HG03575 (cell line): ENCODE results near the gene RAB11A.

Experiments used
- ATAC-seq: cut with Tn5 transposase; IDR thresholded peaks from one replicate; pipeline ENCODE4 v1.9.1; 2021; ENCODE audit not compliant: unreplicated experiment, insufficient number of reproducible peaks, low FRiP score; ENCODE audit errors: extremely low read depth

Gene RAB11A

DNA sequence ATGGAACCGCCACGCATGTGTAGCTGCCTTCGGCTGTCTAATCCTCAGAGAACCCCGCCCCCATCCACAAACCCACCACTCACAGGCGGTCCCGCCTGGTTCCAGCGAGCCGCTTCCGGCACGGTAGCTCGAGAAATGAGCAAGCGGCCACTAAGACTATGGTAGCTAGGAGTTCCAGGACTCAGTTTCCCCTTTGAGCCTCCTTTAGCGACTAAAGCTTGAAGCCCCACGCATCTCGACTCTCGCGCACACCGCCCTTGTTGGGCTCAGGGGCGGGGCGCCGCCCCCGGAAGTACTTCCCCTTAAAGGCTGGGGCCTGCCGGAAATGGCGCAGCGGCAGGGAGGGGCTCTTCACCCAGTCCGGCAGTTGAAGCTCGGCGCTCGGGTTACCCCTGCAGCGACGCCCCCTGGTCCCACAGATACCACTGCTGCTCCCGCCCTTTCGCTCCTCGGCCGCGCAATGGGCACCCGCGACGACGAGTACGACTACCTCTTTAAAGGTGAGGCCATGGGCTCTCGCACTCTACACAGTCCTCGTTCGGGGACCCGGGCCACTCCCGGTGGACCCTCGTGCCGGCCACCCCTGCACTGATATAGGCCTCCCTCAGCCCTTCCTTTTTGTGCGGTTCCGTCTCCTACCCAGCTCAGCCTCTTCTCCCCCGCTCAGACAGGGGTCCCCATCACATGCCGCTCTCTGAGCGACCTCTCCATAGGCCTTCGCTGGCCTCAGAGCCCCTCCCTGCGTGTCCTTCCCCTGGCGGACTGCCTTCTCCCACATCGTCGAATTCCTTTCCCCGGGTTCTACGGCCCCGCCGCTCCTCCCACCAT is at the start of gene RAB11A:
TSS of gene RAB11A (plus strand) at position 366 of the 828 bp plus-strand sequence. CDS start at position 461, 95 bp downstream.
- ATAC-seq, result peak; percentile 45

DNA sequence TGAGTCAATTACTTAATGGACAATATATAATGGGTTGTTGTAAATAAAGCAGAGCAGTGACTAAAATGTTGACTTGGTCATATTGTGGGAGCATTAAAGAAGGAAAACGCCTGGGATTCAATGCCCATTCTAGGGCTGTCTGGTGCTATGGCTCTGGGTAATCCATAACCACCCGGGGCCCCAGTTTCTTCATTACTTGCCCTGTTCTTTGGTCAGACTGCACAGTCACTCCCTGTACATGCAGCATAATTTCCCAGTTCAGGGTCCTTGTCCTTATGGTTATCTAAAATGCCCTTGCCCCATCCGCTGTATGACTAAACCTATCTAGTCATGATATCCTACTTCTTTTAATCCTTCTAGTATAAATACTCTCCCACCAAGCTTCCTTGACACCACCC is 49.7 kb upstream of the RAB11A start:
- ATAC-seq, result no peak

DNA sequence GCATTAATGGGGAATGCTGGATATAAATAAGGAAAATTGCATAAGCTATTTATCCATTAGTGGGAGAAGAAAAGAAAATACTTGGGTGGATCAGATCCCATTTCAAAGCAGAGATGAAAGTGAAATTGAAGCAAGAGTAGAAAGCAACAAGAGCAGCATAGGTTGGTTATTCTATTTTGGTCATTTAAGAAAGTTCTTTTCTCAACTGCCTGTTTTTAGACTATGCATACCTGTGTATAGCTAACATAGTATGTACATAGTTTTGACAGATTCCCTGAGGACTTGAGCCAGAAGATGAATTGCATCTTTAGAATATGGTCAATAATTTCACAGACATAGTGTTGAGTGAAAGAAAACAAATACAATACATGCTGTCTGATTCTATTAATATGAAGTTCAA is 48.2 kb upstream of the RAB11A start:
- no peak for ATAC-seq

DNA sequence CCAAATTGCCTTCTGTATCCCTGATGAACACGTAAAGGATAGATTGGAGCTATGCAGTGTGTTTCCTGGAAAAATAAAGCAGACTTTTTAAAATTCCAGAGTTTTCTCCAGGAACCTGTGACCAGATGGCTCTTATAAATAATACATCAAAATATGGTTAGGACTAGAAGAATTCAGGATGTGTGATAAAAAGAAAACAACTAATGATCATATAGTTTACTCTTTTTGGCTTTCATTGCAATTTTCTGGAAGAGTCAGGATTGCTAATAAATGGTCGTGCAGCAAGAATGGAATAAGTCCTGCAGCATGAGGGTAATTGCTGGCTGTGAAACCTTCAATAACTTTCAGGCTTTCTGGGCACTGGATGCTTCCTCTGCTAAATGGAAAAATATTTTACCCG is 47.0 kb upstream of the RAB11A start:
- no peak for ATAC-seq

DNA sequence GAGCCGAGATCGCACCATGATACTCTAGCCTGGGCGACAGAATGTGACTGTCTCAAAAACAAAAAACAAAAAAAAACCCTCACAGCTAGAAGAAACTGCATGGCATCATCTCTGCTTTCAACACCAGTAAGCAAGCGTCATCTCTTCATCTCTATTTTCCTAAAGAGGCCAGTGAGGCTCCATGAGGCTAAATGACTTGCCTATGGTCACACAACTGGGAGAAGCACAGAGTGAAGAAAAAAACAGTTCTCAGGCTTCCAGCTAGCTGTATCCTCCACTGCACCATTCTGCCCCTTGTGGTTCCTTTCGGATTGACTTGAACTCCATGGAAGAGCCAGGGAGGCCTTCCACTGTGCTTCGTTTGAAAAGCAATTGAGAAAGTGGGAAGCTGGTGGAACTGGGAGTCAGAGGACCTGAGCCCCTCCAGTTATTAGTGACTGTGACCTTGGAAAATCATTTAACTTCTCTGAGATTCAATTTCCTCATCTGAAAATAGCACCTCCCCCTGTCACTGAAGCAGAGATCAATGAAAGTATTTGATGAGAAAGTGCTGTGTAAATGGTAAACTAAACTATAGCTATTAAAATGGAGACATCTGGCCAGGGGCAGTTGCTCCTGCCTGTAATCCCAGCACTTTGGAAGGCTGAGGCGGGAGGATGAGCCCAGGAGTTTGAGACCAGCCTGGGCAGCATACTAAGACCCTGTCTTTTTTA is 45.1 kb upstream of the RAB11A start:
- no peak for ATAC-seq

DNA sequence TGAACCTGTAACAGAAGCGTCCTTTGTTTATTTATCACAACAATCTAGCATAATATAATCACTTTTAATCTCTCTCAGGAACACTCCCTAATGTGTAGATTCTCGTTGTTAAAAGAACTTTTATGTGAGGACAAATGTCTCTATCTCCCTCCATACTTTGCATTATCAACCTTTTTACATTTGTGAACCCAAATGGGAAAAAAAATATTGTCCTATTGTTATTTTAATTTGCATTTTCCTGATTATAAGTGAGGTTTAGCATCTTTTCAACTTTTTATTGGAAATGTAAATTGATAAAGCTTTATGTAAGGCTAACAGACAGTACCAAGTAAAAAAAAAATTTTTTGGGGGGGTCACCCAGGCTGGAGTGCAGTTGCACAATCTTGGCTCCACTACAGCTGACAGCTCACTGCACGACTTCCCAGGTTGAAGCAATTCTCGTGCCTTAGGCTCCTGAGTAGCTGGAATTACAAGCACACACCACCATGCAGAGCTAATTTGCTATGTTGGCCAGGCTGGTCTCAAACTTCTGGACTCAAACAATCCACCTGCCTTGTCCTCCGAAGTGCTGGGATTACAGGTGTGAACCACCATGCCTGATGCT is 44.2 kb upstream of the RAB11A start:
- no peak for ATAC-seq

DNA sequence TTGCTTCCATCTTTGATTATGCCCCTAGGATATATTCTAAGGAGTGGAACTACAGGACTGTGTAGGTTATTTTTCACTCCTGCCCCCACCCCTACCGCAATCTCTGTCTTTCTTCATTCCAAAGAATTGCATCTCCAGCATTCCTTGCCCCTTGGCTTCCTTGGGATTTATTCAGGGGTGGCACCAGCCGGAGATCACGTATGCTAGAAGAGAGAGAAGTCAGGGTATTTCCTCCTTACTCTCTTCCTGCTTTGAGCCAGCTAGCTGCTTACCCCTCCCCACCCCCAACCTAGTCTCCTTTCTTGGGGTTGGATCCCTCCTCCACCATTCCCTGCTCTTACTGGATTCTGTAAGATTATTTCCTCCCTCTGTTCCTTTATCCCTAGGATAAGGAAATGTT is 42.2 kb upstream of the RAB11A start:
- no peak for ATAC-seq

DNA sequence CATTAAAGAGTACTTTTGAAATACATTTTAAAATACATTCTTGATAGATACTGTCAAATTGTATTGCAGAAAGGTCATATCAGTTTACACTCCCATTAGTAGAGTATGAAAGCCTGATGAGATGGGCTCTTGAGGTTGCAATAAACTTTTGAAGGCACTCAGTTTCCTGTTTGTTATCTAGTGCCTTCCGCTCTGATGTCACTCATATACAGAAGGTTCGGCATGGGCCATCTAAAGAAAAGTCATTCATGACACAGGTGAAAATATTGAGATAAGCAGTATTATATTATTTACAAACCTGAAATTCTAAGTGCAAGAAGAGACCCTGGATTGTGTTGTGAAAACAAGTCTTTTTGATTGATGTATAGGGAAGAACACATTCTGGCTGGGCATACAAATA is 40.7 kb upstream of the RAB11A start:
- ATAC-seq, result no peak

DNA sequence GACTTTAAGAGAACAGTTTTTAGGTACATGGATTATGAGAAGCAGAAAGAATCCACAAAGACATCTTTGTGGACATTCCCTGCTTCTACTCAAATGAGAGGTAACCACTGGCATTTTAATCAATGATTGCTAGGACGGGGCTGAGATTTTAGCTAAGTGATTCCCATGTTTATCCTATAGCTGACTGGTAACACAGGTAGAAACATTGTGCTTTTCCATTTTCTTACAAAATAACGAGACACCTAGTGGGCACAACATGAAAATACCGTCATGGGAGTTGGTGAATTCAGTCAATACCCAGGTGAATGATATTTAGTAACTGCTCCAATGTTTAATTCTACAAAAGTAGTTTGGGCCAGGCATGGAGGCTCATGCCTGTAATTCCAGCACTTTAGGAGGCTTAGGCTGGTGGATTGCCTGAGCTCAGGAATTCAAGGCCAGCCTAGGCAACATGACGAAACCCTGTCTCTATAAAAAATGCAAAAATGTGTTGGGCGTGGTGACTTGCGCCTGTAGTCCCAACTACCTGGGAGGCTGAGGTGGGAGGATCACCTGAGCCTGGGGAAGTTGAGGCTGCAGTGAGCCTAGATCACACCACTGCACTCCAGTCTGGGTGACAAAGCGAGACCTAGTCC is 40.0 kb upstream of the RAB11A start:
- no peak for ATAC-seq

DNA sequence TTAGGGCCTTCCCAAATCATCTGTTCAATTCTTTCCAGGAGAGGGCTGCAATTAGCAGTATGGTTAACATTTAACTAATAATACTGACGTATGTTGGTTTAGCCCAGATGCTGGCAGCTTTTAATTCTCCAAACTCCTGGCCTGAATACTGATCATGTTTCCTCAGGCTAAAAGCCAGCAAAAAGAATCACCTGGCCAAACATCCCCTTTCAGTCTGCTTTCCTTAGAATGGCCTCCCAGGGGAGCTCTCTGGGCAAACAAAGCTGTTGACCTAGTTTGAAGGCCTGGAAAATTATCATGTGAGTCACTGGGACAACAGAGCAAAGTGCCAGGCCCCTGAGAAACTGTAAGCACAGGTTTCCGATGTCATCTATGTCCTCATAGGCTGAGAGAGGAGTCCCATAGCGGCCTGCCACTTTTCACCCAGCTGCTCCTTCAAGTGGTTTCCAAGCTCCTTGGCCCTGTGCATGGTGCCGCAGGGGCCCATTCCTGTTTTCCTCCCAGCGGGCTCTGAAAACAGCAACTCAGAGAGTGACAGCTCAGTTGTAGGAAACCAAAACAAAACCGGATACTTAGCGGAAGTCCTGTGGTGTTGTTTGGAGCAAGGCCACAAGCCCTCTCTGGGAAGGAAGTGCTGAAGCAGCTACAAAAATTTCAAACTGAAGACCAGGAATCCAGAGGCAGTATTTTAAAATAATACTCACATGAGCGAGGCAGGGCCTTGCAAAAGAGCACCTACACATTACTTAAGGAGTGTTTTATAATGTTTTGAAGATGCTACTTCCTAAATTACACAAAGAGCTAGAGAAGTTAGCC is 36.5 kb upstream of the RAB11A start:
- ATAC-seq, result no peak

DNA sequence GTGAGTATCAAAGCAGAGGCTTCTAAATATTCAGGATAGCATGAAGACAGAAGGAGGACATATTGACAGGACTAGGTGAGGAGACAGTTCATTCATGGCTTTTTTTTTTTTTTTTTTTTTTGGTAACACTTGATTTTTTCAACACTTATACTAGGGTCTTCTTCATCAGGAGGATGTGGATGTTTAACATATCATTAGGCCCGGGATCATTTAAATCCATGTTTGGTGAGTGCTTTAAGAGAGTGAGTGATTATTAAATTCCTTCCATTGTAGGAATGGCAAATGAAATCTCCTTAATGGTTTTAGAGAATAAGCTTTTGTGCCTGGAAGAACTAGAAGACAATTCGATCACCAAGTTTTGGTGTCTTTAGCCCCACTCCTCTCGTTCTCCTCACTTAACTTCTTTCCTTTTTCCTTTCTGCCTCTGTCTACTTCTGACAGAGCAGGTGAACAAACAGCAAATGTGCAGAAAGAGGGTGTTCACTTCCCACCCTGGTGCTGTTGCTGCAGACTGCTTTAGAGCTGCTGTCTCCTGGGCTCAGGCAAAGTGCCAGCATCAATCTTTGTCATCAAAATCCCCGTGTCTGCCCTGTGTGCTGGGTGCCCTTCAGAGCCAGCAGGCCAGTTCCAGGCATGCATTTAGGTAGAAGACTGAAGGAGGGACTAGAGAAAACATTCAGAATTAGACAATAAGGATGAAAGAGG is 35.6 kb upstream of the RAB11A start:
- no peak for ATAC-seq

DNA sequence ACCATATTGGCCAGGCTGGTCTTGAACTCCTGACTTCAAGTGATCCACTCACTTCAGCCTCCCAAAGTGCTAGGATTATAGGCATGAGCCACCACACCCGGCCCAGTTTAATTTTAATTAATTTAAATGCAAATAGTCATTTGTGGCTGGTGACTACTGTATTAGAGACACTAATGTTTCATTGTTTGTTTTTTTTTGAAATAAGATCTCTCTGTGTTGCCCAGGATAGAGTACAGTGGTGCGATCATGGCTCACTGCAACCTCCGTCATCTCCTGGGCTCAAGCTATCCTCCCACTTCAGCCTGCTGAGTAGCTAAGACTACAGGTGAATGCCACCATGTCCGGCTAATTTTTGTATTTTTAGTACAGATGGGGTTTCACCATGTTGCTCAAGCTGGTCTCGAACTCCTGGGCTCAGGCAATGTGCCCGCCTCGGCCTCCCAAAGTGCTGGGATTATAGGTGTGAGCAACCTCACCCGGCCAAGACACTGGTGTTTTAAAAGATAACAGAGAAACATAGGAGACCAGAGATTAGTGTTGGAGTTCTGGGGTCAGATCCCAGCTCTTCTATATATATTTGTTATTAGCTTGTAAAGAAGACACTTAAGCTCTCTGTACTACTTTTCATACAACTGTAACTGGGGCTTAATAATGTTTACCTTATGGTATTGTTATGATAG is 34.5 kb upstream of the RAB11A start:
- ATAC-seq, result no peak

DNA sequence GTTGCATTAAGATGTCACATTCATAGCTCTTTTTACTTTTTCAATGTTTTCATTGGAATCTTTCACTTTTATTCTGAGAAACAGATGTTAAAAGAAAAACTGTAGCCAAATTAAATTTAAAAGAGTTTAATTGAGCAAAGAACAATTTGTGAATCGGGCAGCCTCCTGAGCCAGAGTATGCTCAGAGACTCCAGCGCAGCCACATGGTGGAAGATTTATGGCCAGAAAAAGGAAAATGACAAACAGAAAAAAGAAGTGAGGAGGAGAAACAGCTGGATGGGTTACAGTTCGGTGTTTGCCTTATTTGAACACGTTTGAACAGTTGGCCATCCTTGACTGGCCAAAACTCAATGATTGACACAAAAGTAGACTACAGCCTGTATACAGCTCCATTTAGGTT is 33.8 kb upstream of the RAB11A start:
- ATAC-seq, result no peak

DNA sequence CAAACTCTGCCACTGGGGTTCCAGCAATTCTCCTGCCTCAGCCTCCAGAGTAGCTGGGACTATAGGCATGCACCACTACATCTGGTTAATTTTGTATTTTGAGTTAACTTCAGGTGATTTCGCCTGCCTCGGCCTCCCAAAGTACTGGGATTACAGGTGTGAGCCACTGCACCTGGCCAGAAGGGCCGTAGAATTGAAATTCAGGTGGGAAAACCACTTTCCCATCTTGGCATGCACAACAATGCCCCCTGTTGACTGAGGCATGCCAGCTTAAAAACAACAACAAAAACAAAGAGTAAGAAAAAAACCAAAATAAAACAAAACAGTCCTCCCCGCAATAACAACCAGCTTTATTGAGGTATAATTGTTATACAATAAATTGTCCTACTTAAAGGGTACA is 32.6 kb upstream of the RAB11A start:
- ATAC-seq, result no peak

DNA sequence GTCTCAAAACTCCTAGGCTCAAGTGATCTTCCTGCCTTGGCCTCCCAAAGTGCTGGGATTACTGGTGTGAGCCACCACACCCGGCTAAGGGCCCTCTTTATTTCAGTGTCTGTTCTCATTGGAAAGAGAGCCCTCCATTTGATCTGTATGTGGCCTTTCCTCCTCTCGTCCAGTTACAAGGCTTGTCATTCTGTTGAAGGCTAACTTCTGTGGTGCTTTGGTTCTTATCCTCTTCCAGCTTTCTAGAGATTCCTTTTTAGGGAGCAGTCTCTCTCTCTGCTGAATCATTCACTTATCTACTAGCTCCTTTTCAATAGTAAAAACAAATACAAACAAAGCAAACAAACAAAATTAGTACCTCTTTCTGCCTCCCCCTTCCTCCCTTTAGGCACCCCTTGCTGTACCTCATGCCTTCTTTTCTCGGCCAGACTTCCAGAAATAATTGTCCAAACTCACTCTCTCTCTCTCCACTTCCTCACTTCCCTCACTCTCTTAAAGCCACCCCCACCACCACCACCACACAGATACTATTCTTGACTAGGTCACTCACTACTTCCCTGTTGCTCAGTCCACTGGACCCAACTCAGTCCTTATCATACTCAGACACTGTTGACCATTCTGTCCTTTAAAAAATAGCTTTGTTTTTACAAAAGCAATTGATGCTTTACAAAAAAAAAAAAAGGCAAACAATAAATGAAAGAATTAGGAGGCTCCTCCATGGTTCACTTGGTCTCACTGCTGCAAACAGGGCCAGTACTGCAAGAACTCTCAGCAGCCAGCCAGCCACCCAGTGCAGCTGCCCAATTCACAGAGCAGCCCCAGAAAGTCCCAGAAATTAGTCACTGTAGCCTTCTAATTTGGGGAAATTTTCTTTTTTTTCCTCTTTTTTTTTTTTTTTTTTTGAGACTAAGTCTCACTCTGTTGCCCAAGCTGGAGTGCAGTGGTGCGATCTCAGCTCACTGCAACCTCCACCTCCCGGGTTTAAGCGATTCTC is 31.7 kb upstream of the RAB11A start:
- no peak for ATAC-seq

DNA sequence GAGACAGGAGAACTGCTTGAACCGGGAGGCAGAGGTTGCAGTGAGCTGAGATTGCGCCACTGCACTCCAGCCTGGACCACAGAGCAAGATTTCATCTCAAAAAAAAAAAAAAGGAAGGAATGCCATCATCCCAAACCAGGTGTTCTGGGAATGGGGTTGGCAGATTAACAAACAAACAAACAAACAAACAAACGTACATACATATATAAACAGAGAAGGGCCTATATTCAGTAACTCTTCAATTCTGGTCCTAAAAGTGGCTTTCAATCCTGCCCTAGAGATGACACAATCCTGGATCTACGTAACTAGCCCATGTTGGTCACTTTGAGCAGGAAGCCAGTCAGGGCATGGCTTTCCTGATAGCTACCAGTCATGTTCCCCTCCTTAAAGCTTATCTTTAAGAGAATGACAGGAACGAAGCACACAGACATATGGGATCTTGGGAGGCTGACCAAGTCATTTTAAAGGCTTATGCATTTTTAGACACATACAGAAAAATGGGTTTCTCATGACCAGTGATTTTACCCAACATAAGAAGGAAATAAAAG is 29.9 kb upstream of the RAB11A start:
- ATAC-seq, result no peak
